ENCODE measurements around the gene AATK.
"Not testable (repeated sequence)": the region's sequence is repeated elsewhere in the genome, so short reads cannot be mapped to it uniquely, and the experiment has no call there.

The AATK gene

DNA sequence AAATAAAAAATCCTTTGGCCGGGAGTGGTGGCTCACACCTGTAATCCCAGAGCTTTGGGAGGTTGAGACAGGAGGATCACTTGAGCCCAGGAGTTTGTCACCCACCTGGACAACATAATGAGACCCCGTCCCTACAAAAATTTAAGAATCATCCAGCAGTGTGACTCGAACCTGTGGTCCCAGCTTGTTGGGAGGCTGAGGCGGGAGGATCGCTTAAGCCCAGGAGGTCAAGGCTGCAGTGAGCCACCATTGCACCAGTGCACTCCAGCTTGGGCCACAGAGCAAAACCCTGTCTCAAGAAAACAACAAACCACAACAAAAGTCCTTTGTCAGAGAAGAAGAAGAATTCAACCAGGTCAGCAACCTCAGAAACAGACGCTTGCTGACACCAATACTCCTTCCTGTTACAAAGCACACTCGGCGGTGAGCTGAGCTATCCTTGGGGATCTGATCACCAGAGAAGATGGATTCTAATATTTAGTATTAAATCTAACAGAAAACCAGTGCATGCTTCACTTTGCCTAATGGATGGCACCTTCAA lies 13.7 kb downstream of the AATK start:
- DNase-seq = peak in 1 of 10 donors; percentile 54
- intact Hi-C loops (cut with DNase I) = no loop called here

DNA sequence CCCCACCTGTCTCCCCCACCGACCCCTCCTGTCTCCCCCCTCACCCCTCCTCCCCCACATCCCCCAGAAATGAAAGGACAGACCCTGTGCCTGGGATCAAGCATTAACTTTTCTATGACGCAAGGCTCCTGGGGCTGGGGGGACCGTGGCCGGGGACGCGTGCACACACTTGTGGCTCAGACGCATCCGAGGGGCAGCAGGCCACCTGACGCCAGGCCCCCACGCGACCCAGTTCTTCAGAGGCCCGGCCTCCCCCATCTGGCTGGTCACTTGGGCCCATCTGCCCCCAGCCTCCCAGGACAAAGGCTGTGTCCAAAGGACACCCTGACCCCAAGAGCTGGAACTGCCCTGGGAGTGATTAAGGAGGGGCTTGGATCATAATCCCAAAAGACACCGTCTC lies 14.7 kb downstream of the AATK start:
- intact Hi-C loops (cut with DNase I) = no loop called here
- DNase-seq = peak in 1 of 10 donors; percentile 79

- peak in 1 of 10 donors; percentile 75 for DNase-seq
- intact Hi-C loops (cut with DNase I) = no loop called here
Observed at GRCh38 chr17:81150377-81151077, 15.5 kb downstream of the AATK start.

DNA sequence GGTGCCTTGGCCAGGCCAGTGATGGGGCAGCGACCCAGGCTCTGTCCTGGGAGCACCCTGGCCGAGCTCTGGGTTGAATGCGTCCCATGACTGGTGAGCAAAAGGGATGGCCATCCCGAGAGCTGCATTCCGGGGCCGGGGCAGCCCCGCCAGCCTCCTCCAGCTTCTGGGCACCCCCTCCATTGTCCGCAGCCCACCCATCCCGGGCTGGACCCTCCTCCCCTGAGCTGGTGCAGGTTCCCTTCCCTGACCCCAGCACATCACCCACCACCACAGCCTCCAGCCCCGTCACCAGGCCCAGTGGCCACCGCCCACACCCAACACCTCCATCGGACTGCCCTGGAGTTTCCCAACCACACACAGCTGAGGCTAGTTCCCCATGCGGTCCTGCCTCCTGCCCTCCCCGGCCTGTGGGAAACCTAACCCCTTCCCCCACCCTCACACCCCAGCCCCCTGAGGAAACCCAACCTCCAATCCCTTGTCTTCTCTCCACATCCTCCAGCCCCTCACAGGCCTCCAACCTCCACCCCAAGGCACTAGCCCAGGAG lies 17.0 kb downstream of the AATK start:
- DNase-seq = no peak
- intact Hi-C loops (cut with DNase I) = no loop called here

- no peak for DNase-seq
- intact Hi-C loops (cut with DNase I) = no loop called here
Observed at GRCh38 chr17:81148571-81148970, 17.4 kb downstream of the AATK start.

GRCh38 chr17:81147701-81148100 lies 18.3 kb downstream of the AATK start:
- DNase-seq = no peak
- intact Hi-C loops (cut with DNase I) = no loop called here

DNA sequence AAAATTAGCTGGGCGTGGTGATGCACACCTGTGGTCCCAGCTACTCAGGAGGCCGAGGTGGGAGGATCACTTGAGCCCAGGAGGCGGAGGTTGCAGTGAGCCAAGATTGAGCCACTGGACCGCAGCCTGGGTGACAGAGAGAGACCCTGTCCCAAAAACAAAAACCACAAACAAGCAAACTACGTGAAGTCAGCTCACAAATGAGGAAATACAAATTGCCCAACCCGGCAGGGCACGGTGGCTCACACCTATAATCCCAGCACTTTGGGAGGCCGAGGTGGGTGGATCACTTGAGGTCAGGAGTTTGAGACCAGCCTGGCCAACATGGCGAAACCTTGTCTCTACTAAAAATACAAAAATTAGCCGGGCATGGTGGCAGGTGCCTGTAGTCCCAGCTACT lies 19.8 kb downstream of the AATK start:
- intact Hi-C loops (cut with DNase I); DNase-seq: not testable (repeated sequence)

DNA sequence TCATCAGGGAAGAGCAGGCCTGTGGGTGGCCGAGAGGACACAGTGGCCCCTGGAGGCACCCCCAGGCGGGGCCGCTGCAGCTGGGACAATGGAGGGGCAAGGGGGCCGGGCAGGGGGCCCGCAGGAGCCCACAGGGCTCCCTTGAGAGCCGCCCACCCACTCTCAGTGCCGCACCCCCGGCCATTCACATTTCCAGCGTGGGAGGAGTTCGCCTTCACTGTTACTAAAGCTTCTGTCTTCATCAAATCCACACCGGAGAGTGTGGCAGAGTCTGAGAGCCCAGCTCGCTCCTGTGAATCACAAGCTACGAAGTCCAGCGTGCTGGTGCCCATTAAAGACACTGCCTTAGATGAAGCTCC lies 21.6 kb downstream of the AATK start:
- intact Hi-C loops (cut with DNase I) = loop anchor here (5.0 kb wide), 1 partner anchor 98 kb away; no protein-coding TSS in a partner anchor
- peak in 1 of 10 donors; percentile 86 for DNase-seq

GRCh38 chr17:81143717-81144422 lies 22.2 kb downstream of the AATK start:
- intact Hi-C loops (cut with DNase I) = loop anchor here (5.0 kb wide), 1 partner anchor 98 kb away; no protein-coding TSS in a partner anchor

GRCh38 chr17:81143200-81143527 lies 22.9 kb downstream of the AATK start:
- no peak for DNase-seq
- intact Hi-C loops (cut with DNase I) = loop anchor here (5.0 kb wide), 1 partner anchor 99 kb away; no protein-coding TSS in a partner anchor

More at GRCh38 chr17:81143717-81144422, 22.2 kb downstream of the AATK start:
- DNase-seq = no peak

GRCh38 chr17:81142301-81143199 lies 23.5 kb downstream of the AATK start:
- intact Hi-C loops (cut with DNase I) = loop anchor here (1.0 to 5.0 kb wide), 3 partner anchors 47 to 100 kb away; no protein-coding TSS in a partner anchor
- peak in 9 of 10 donors; percentile 72 to 97 (median 85) for DNase-seq

DNA sequence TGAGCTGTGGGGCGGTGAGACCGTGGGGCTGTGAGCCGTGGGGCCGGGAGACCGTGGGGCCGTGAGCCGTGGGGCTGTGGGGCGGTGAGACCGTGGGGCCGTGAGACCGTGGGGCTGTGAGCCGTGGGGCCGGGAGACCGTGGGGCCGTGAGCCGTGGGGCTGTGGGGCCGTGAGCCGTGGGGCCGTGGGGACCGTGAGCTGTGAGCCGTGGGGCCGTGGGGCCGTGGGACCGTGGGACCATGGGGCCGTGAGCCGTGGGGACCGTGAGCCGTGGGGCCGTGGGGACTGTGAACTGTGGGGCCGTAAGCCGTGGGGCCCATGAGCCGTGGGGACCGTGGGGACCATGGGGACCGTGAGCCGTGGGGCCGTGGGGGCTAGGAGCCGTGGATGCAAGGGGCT lies 25.3 kb downstream of the AATK start:
- intact Hi-C loops (cut with DNase I) = loop anchor here (5.0 kb wide), 1 partner anchor 102 kb away; no protein-coding TSS in a partner anchor
- DNase-seq = peak in 1 of 10 donors; percentile 85

- DNase-seq = no peak
Observed at GRCh38 chr17:81140018-81140417, 26.0 kb downstream of the AATK start.

GRCh38 chr17:81139428-81139827 lies 26.6 kb downstream of the AATK start:
- no peak for DNase-seq
- intact Hi-C loops (cut with DNase I) = no loop called here

More at GRCh38 chr17:81140018-81140417, 26.0 kb downstream of the AATK start:
- intact Hi-C loops (cut with DNase I) = loop anchor here (5.0 kb wide), 1 partner anchor 102 kb away; no protein-coding TSS in a partner anchor

GRCh38 chr17:81138500-81138899 lies 27.5 kb downstream of the AATK start:
- DNase-seq = no peak
- intact Hi-C loops (cut with DNase I) = no loop called here

DNA sequence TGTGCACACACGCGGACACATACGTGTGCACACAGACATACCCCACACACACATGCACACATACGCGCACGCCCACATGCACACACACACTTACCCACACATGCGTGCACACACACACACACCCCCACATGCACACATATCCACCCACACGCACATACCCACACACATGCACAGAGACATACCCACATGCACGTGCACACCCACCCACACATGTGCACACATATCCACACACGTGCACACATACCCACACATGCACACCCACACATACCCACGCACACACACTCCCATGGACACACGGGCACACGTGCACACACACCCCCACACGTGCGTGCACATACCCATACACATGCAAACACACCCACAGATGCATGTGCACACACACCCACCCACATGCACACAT lies 27.9 kb downstream of the AATK start:
- DNase-seq = no peak
- intact Hi-C loops (cut with DNase I) = no loop called here

- intact Hi-C loops (cut with DNase I) = no loop called here
Observed at GRCh38 chr17:81137248-81137647, 28.8 kb downstream of the AATK start.

GRCh38 chr17:81136366-81136765 lies 29.7 kb downstream of the AATK start:
- intact Hi-C loops (cut with DNase I) = no loop called here

More at GRCh38 chr17:81137248-81137647, 28.8 kb downstream of the AATK start:
- DNase-seq = no peak

GRCh38 chr17:81135505-81136278 lies 30.3 kb downstream of the AATK start:
- DNase-seq = peak in 9 of 10 donors; percentile 61 to 96 (median 70)
- intact Hi-C loops (cut with DNase I) = no loop called here

More at GRCh38 chr17:81136366-81136765, 29.7 kb downstream of the AATK start:
- no peak for DNase-seq
